AG04450 (cell line): ENCODE data around the gene MIAT. TPM values are rescaled to one million over a fixed set of nuclear protein-coding genes. Genes with fewer than 3 reads are reported as not detected.
A peak's percentile ranks its signal among the peaks of the same experiment; 100 is the strongest.

ENCODE experiments used
- CTCF ChIA-PET: fragments of 300-600, 350-600 bp; formaldehyde crosslinking; extraction: SDS; loops from one replicate; lab custom pipeline; 2022; ENCODE audit warnings: antibody characterized with exemption, inconsistent platforms; lab: Charles Lee
- POLR2A ChIA-PET: fragments of 350-600 bp; formaldehyde crosslinking; extraction: SDS; loops from one replicate; lab custom pipeline; 2021; ENCODE audit warnings: antibody characterized with exemption, inconsistent platforms; lab: Yijun Ruan, JAX
- DNase-seq: peaks from one replicate; pipeline ENCODE4 v3.0.0-alpha.2; 2011; ENCODE audit warnings: low read depth, low spot score
- H3K27ac ChIP-seq: one replicate; pipeline ENCODE4 v1.5.1; 2012; ENCODE audit warnings: low read depth, low read length, control low read depth
- H3K27me3 ChIP-seq: one replicate; pipeline ENCODE4 v1.6.0; 2012; ENCODE audit warnings: low read length; ENCODE audit not compliant: control insufficient read depth, insufficient read depth
- H3K4me3 ChIP-seq: 2 replicates; pipeline ENCODE4 v1.5.1; 2011; ENCODE audit warnings: mild to moderate bottlenecking, low read depth, low read length, control low read depth
- H3K9me3 ChIP-seq: 2 replicates; pipeline ENCODE4 v1.5.1; 2012; ENCODE audit warnings: low read length; ENCODE audit not compliant: control insufficient read depth, insufficient read depth
- CTCF ChIP-seq: IDR thresholded peaks from 2 replicates; pipeline ENCODE4 v1.5.1; 2011; ENCODE audit warnings: low read depth, low read length, control low read depth, inconsistent platforms
- polyA plus RNA-seq: library from polyadenylated mRNA; depleted of rRNA; stranded (reverse); fragments of >200 nt; gene quantifications from 2 replicates; pipeline ENCODE4 v1.2.3, GENCODE V29; 2011

The MIAT gene
- polyA plus RNA-seq, 1 experiment = 7.8 TPM

- H3K27me3 ChIP-seq = no peaks in the 10 kb centered on the region
- peak overlapping the region; percentile 61 for H3K27ac ChIP-seq
- POLR2A ChIA-PET = no interaction called here
- no peak overlapping the region for H3K4me3 ChIP-seq
- no peak for TF ChIP-seq CTCF
- H3K9me3 ChIP-seq = no peaks in the 10 kb centered on the region; the same call in 1 of the 2 replicates
- DNase-seq = no peak
- CTCF ChIA-PET = interaction anchor here (0.6 kb wide), 1 partner anchor 38 kb away, joined by 3 read pairs; no protein-coding TSS in a partner anchor
Measured at GRCh38 chr22:26718488-26718887, 61.1 kb downstream of the MIAT start.

GRCh38 chr22:26718905-26719304 lies 61.5 kb downstream of the MIAT start:
- ChIA-PET CTCF (no interaction called here), POLR2A (no interaction called here)
- H3K9me3 ChIP-seq = no peaks in the 10 kb centered on the region; the same call in 1 of the 2 replicates
- H3K27ac ChIP-seq = peak overlapping the region; percentile 61
- peak; percentile 67 for DNase-seq
- no peak overlapping the region for H3K4me3 ChIP-seq
- no peak for TF ChIP-seq CTCF
- H3K27me3 ChIP-seq = no peaks in the 10 kb centered on the region

GRCh38 chr22:26722159-26722558 lies 64.8 kb downstream of the MIAT start:
- H3K27me3 ChIP-seq = no peaks in the 10 kb centered on the region
- TF ChIP-seq CTCF = no peak
- CTCF ChIA-PET = no interaction called here
- no peak for DNase-seq
- peaks cover 3% of the 10 kb centered on the region; the same call in 1 of the 2 replicates for H3K9me3 ChIP-seq
- no peak overlapping the region for H3K4me3 ChIP-seq
- POLR2A ChIA-PET = no interaction called here
- H3K27ac ChIP-seq = no peak overlapping the region

- H3K27ac ChIP-seq = no peak overlapping the region
- ChIA-PET POLR2A (no interaction called here), CTCF (no interaction called here)
Measured at GRCh38 chr22:26724414-26724813, 67.0 kb downstream of the MIAT start.

More at GRCh38 chr22:26724414-26724813, 67.0 kb downstream of the MIAT start:
- no peak for TF ChIP-seq CTCF
- Histone ChIP-seq H3K9me3 (peaks cover 3% of the 10 kb centered on the region; the same call in 1 of the 2 replicates), H3K27me3 (no peaks in the 10 kb centered on the region), H3K4me3 (no peak overlapping the region)
- no peak for DNase-seq
